CD14-positive monocyte (primary cell): Measurements from ENCODE around the gene RIMS1. TPM values are rescaled to one million over a fixed set of nuclear protein-coding genes. Genes with fewer than 3 reads are reported as not detected.

ENCODE experiments used
- DNase-seq, 3 donors: peaks; one replicate each; pipeline ENCODE4 v3.0.0-alpha.2; 2011 to 2022
- H2AFZ ChIP-seq: 2 replicates; pipeline ENCODE4 v1.6.0; 2012; ENCODE audit warnings: mild to moderate bottlenecking, low read depth, low read length, inconsistent platforms; ENCODE audit not compliant: insufficient read depth, poor library complexity, severe bottlenecking
- H3K27ac ChIP-seq, 2 donors: 1 replicate in 1 of 2; 2 replicates in 1 of 2; pipeline ENCODE4 v1.5.1; 2012 to 2013; ENCODE audit warnings: low read length in 2 of 2, control low read depth in 1 of 2, inconsistent platforms in 1 of 2, low read depth in 1 of 2, mild to moderate bottlenecking in 1 of 2
- H3K27me3 ChIP-seq, 2 donors: one replicate each; pipeline versions ENCODE4 v1.6.0 to v1.6.1; 2011 to 2013; ENCODE audit warnings: low read length in 2 of 2; ENCODE audit not compliant: control insufficient read depth in 2 of 2, insufficient read depth in 2 of 2
- H3K36me3 ChIP-seq, 2 donors: replicated peaks in 1 of 2; 1 replicate in 1 of 2; 2 replicates in 1 of 2; pipeline versions ENCODE4 v1.5.1 to v1.6.1; 2012 to 2013; ENCODE audit warnings: low read length in 2 of 2, control low read depth in 1 of 2, inconsistent platforms in 1 of 2, mild to moderate bottlenecking in 1 of 2; ENCODE audit not compliant: insufficient read depth in 2 of 2, control insufficient read depth in 1 of 2
- H3K4me1 ChIP-seq, 2 donors: 1 replicate in 1 of 2; 2 replicates in 1 of 2; pipeline versions ENCODE4 v1.5.1 to v1.6.1; 2012 to 2013; ENCODE audit warnings: low read length in 2 of 2, control low read depth in 1 of 2, inconsistent platforms in 1 of 2, mild to moderate bottlenecking in 1 of 2, moderate library complexity in 1 of 2; ENCODE audit not compliant: insufficient read depth in 2 of 2, control insufficient read depth in 1 of 2
- H3K4me2 ChIP-seq: replicated peaks from 2 replicates; pipeline ENCODE3; 2012; ENCODE audit warnings: low read length, moderate library complexity, mild to moderate bottlenecking; ENCODE audit not compliant: poor library complexity, severe bottlenecking; ENCODE audit errors: extremely low read depth
- H3K4me3 ChIP-seq, 3 experiments: fragments of 200-600 bp in 1 of 3; sonication (generic) in 1 of 3; replicated peaks in 1 of 3; 1 replicate in 2 of 3; 2 replicates in 1 of 3; pipeline ENCODE4 v1.5.1; 2011 to 2013; ENCODE audit warnings: low read length in 3 of 3, mild to moderate bottlenecking in 3 of 3, control low read depth in 2 of 3, low read depth in 2 of 3, inconsistent platforms in 1 of 3, moderate library complexity in 1 of 3
- H3K79me2 ChIP-seq: 2 replicates; pipeline ENCODE4 v1.6.0; 2012; ENCODE audit warnings: mild to moderate bottlenecking, control low read depth, inconsistent platforms, low read length, moderate library complexity; ENCODE audit not compliant: insufficient read depth
- H3K9ac ChIP-seq: 2 replicates; pipeline ENCODE4 v1.6.0; 2017; ENCODE audit warnings: low read length, mild to moderate bottlenecking; ENCODE audit not compliant: insufficient read depth, poor library complexity, severe bottlenecking
- H3K9me3 ChIP-seq, 2 donors: replicated peaks in 1 of 2; 1 replicate in 1 of 2; 2 replicates in 1 of 2; pipeline versions ENCODE4 v1.5.1 to v1.6.1; 2012 to 2013; ENCODE audit warnings: low read length in 2 of 2, control low read depth in 1 of 2; ENCODE audit not compliant: control insufficient read depth in 1 of 2, insufficient read depth in 1 of 2
- H4K20me1 ChIP-seq: 2 replicates; pipeline ENCODE4 v1.6.0; 2012; ENCODE audit warnings: mild to moderate bottlenecking, low read length, control low read depth, moderate library complexity; ENCODE audit not compliant: insufficient read depth
- H3K27ac Mint-ChIP-seq, 7 donors: one replicate each; pipeline ENCODE4 v1.8.0; 2020; ENCODE audit warnings: mild to moderate bottlenecking in 7 of 7, mixed read lengths in 7 of 7, moderate library complexity in 6 of 7, inconsistent platforms in 2 of 7
- H3K27me3 Mint-ChIP-seq, 3 donors: one replicate each; pipeline ENCODE4 v1.8.0; 2021 to 2022; ENCODE audit warnings: low read depth in 3 of 3, mild to moderate bottlenecking in 3 of 3, mixed read lengths in 3 of 3, moderate library complexity in 3 of 3, inconsistent platforms in 1 of 3
- H3K36me3 Mint-ChIP-seq, 2 donors: one replicate each; pipeline ENCODE4 v1.8.0; 2020; ENCODE audit warnings: mixed read lengths in 2 of 2, inconsistent platforms in 1 of 2, mild to moderate bottlenecking in 1 of 2
- H3K4me1 Mint-ChIP-seq: one replicate; pipeline ENCODE4 v1.8.0; 2020; ENCODE audit warnings: mild to moderate bottlenecking, mixed read lengths
- H3K4me3 Mint-ChIP-seq, 2 donors: one replicate each; pipeline ENCODE4 v1.8.0; 2020; ENCODE audit warnings: mild to moderate bottlenecking in 2 of 2, mixed read lengths in 2 of 2, moderate library complexity in 1 of 2
- H3K9me3 Mint-ChIP-seq, 7 donors: one replicate each; pipeline ENCODE4 v1.8.0; 2020 to 2022; ENCODE audit warnings: mixed read lengths in 7 of 7, mild to moderate bottlenecking in 6 of 7, moderate library complexity in 6 of 7, inconsistent platforms in 2 of 7
- WGBS: methylation state at CpG from one replicate; pipeline ENCODE4 v1.1.5; 2013; ENCODE audit warnings: missing lambda C conversion rate; ENCODE audit not compliant: insufficient coverage; 5-methylcytosine and 5-hydroxymethylcytosine counted together
- intact Hi-C, 2 donors: fragments of 100-400 bp; cut with micrococcal nuclease; formaldehyde crosslinking; loops; one replicate each; pipeline versions ENCODE4 v1.15.0 to v1.15.1; 2023
- polyA plus RNA-seq, 3 donors: library from polyadenylated mRNA; depleted of rRNA in 1 of 3; unstranded in 2 of 3; stranded (reverse) in 1 of 3; fragments of 300-500 nt in 2 of 3; fragments of >200 nt in 1 of 3; fragmentation: Illumina TruSeq in 2 of 3; gene quantifications; 1 replicate in 2 of 3; 2 replicates in 1 of 3; pipeline ENCODE4 v1.2.3, GENCODE V29; 2012 to 2021
- TF ChIP-seq, protein P1 (sequence below): fragments of 200-600 bp; IDR thresholded peaks from one replicate; pipeline ENCODE4 v1.8.0; 2022; ENCODE audit warnings: antibody characterized with exemption, mild to moderate bottlenecking

The RIMS1 gene
- polyA plus RNA-seq, 3 donors, result not detected

DNA sequence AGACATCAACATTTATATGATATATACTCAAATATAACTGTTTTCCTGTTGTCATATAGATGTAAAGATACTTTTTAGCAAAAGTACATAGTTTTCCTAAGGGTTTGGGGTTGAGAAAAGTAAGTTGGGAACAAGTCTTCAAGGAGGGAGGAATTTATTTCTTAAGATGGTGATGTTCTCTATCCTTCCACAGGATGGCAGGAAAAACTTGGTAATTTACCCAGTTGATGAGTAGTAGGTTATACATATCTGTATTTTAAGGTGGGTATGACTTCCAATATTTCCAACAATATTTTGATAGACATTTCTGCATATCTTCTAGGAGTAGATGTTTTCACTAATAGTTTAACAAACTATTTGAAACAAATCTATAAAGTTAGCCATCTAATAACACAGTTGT lies 254.4 kb downstream of the RIMS1 start:
- no peaks in the 10 kb centered on the region for H3K36me3 ChIP-seq
- H3K4me2 ChIP-seq, result no peak overlapping the region
- no peak overlapping the region for H3K4me3 ChIP-seq
- Mint-ChIP-seq H3K36me3 (no peaks in the 10 kb centered on the region), H3K4me1 (no peaks in the 10 kb centered on the region), H3K27ac (no peak overlapping the region), H3K9me3 (peaks cover 0 to 6% (median 0%) of the 10 kb centered on the region in 7 donors), H3K4me3 (no peak overlapping the region), H3K27me3 (peaks cover 0 to 2% (median 0%) of the 10 kb centered on the region in 3 donors)
- H3K9ac ChIP-seq, result no peak overlapping the region
- no peak for DNase-seq
- intact Hi-C loops, result no loop called here
- no peaks in the 10 kb centered on the region for H3K27me3 ChIP-seq
- no peak overlapping the region for H2AFZ ChIP-seq
- H3K4me1 ChIP-seq, result no peaks in the 10 kb centered on the region
- H3K27ac ChIP-seq, result no peak overlapping the region
- TF ChIP-seq, protein P1, sequence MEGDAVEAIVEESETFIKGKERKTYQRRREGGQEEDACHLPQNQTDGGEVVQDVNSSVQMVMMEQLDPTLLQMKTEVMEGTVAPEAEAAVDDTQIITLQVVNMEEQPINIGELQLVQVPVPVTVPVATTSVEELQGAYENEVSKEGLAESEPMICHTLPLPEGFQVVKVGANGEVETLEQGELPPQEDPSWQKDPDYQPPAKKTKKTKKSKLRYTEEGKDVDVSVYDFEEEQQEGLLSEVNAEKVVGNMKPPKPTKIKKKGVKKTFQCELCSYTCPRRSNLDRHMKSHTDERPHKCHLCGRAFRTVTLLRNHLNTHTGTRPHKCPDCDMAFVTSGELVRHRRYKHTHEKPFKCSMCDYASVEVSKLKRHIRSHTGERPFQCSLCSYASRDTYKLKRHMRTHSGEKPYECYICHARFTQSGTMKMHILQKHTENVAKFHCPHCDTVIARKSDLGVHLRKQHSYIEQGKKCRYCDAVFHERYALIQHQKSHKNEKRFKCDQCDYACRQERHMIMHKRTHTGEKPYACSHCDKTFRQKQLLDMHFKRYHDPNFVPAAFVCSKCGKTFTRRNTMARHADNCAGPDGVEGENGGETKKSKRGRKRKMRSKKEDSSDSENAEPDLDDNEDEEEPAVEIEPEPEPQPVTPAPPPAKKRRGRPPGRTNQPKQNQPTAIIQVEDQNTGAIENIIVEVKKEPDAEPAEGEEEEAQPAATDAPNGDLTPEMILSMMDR, result no peak
- H3K79me2 ChIP-seq, result no peaks in the 10 kb centered on the region
- no peaks in the 10 kb centered on the region for H4K20me1 ChIP-seq
- no peaks in the 10 kb centered on the region for H3K9me3 ChIP-seq

DNA sequence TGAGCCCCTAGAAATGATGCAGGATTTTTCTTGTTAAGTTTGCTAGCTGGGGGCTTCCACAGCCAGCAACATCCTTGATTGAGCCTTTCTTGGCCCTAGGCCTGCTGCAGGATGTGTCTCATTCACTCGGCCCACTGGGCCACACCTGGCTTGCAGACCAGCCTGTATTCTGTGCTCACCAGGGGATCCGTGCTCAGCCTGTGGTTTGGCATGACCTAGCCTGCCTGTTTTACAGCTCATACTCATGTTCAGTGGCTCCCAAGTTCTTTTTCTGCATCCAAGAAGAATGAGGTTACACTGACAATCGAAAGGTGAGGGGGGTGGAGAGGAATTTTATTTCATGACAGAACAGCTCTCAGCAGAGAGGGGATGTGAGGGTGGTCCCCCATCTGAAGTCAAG lies 263.4 kb downstream of the RIMS1 start:
- no peaks in the 10 kb centered on the region for H3K36me3 ChIP-seq
- Mint-ChIP-seq H3K27ac (no peak overlapping the region), H3K4me1 (no peaks in the 10 kb centered on the region), H3K4me3 (no peak overlapping the region), H3K9me3 (peaks cover 3 to 25% (median 9%) of the 10 kb centered on the region in 7 donors), H3K36me3 (no peaks in the 10 kb centered on the region), H3K27me3 (peaks cover 0 to 2% (median 0%) of the 10 kb centered on the region in 3 donors)
- no peak overlapping the region for H2AFZ ChIP-seq
- H3K79me2 ChIP-seq, result no peaks in the 10 kb centered on the region
- H4K20me1 ChIP-seq, result no peaks in the 10 kb centered on the region
- H3K4me3 ChIP-seq, result no peak overlapping the region
- no peak overlapping the region for H3K27ac ChIP-seq
- DNase-seq, result no peak
- no peak overlapping the region for H3K9ac ChIP-seq
- no peak overlapping the region for H3K4me2 ChIP-seq
- WGBS, result 96% methylated on average over 3 of the region's 3 CpGs
- H3K27me3 ChIP-seq, result no peaks in the 10 kb centered on the region
- TF ChIP-seq, protein P1, result no peak
- intact Hi-C loops, result no loop called here
- no peaks in the 10 kb centered on the region for H3K4me1 ChIP-seq
- H3K9me3 ChIP-seq, result peaks cover 8 to 16% of the 10 kb centered on the region in 2 donors
